Panc1 (cell line): ENCODE measurements around the gene USH1G. TPM values are rescaled to one million over a fixed set of nuclear protein-coding genes. Genes with fewer than 3 reads are reported as not detected.

Source experiments
- ATAC-seq: fragments of 200-7000 bp; cut with Tn5 transposase; 2 replicates; pipeline ENCODE4 v1.9.1; 2020; ENCODE audit warnings: mild to moderate bottlenecking, moderate library complexity
- BruUV-seq: library from RNA; stranded (reverse); fragments of 400-500 nt; replicated peaks from 2 replicates; lab custom pipeline; 2021; lab: Mats Ljungman, UMichigan
- CTCF ChIA-PET: fragments of 300-600 bp; sonication (Branson Sonifier 250); formaldehyde crosslinking; loops from one replicate; lab custom pipeline; 2022; ENCODE audit warnings: antibody characterized with exemption; lab: Charles Lee
- POLR2A ChIA-PET: fragments of 300-600 bp; sonication (Branson Sonifier 250); formaldehyde crosslinking; loops from one replicate; lab custom pipeline; 2022; ENCODE audit warnings: antibody characterized with exemption; lab: Charles Lee
- DNase-seq: peaks from one replicate; pipeline ENCODE4 v3.0.0-alpha.2; 2010; ENCODE audit warnings: low read depth, low spot score
- H3K27ac ChIP-seq: 2 replicates; pipeline ENCODE4 v1.5.1; 2011; ENCODE audit warnings: mild to moderate bottlenecking, low read length, inconsistent platforms
- H3K27me3 ChIP-seq: fragments of 200-500 bp; sonication (Bioruptor generic); 2 replicates; pipeline ENCODE4 v1.6.0; 2014; ENCODE audit warnings: low read length, inconsistent platforms; ENCODE audit not compliant: control insufficient read depth, insufficient read depth
- H3K36me3 ChIP-seq: fragments of 200-500 bp; sonication (Bioruptor generic); 2 replicates; pipeline ENCODE4 v1.5.1; 2014; ENCODE audit warnings: inconsistent platforms, mild to moderate bottlenecking, low read length, moderate library complexity; ENCODE audit not compliant: control insufficient read depth, insufficient read depth
- H3K4me1 ChIP-seq: 2 replicates; pipeline ENCODE4 v1.5.1; 2011; ENCODE audit warnings: inconsistent platforms, mild to moderate bottlenecking, low read length, moderate library complexity; ENCODE audit not compliant: control insufficient read depth, insufficient read depth
- H3K4me3 ChIP-seq, 2 experiments: 2 replicates each; pipeline ENCODE4 v1.5.1; 2011 to 2012; ENCODE audit warnings: low read depth in 2 of 2, low read length in 2 of 2, mild to moderate bottlenecking in 2 of 2, inconsistent platforms in 1 of 2, moderate library complexity in 1 of 2
- H3K9me3 ChIP-seq: fragments of 200-500 bp; sonication (Bioruptor generic); 2 replicates; pipeline ENCODE4 v1.5.1; 2014; ENCODE audit warnings: low read depth, mild to moderate bottlenecking, inconsistent platforms, low read length, moderate library complexity; ENCODE audit not compliant: control insufficient read depth, insufficient read depth
- CTCF ChIP-seq: fragments of 450-650 bp; IDR thresholded peaks from 2 replicates; pipeline ENCODE4 v1.5.1; 2017; ENCODE audit warnings: mild to moderate bottlenecking
- POLR2AphosphoS5 ChIP-seq: IDR thresholded peaks from 2 replicates; pipeline ENCODE4 v1.6.1; 2012; ENCODE audit warnings: mild to moderate bottlenecking, low read depth, low read length, moderate library complexity
- REST ChIP-seq, 2 experiments: IDR thresholded peaks; 2 replicates each; pipeline ENCODE4 v1.6.1; 2011 to 2012; ENCODE audit warnings: low read depth in 2 of 2, control low read depth in 1 of 2, low read length in 1 of 2, mild to moderate bottlenecking in 1 of 2, moderate library complexity in 1 of 2; ENCODE audit not compliant: insufficient read depth in 1 of 2
- SIN3A ChIP-seq: IDR thresholded peaks from 2 replicates; pipeline ENCODE4 v1.6.1; 2012; ENCODE audit warnings: low read depth, mild to moderate bottlenecking, low read length, moderate library complexity, borderline replicate concordance; ENCODE audit not compliant: insufficient read depth
- TCF7L2 ChIP-seq: IDR thresholded peaks from 2 replicates; pipeline ENCODE4 v1.6.1; 2011; ENCODE audit warnings: mild to moderate bottlenecking, low read depth, low read length, inconsistent platforms
- in situ Hi-C: cut with HindIII; loops from 2 replicates; pipeline ENCODE4 v1.10.0; 2016; ENCODE audit warnings: low sequenced_read_pairs, low pct_unique_long_range_greater_than_20kb
- intact Hi-C: fragments of 100-400 bp; cut with micrococcal nuclease; formaldehyde crosslinking; loops from one replicate; pipeline ENCODE4 v1.10.0; 2022; ENCODE audit not compliant: unreplicated experiment
- total RNA-seq: library from RNA; stranded (reverse); gene quantifications from one replicate; pipeline ENCODE4 v1.2.1, GENCODE V29; 2021; ENCODE audit not compliant: unreplicated experiment

USH1G gene
- total RNA-seq, 1 experiment from 2014 or later, result not detected

DNA sequence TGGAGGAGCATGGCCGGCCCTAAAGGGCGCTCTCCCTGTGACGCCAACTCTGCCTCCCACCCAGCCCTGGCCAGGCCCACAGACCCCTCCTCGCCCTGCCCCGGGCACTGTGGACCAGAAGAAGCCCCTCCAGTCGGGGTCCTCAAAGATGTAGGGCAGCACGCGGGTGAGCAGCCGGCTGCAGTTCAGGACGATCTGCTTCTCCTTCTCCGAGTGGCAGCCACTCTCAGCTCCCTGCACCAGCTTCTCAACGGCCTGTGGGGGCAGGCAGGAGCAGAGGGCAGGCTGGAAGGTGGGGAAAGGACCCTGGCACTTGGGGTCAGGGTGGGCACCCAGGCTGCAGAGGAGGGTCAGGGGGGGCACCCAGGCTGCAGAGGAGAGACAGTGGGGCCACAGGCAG, 40.6 kb upstream of the USH1G start:
- intact Hi-C loops (loop anchor here (5.0 kb wide), 1 partner anchor 44 kb away; no protein-coding TSS in a partner anchor), in situ Hi-C loops (no loop called here)
- no peaks in the 10 kb centered on the region for H3K9me3 ChIP-seq
- BruUV-seq, result no TSS peak
- H3K4me1 ChIP-seq, result peaks cover 3% of the 10 kb centered on the region; the same call in 1 of the 2 replicates
- no peak overlapping the region for H3K4me3 ChIP-seq
- no peak for DNase-seq
- no peak for ATAC-seq
- POLR2A ChIA-PET, result interaction anchor here (1.4 kb wide), 1 partner anchor 30 kb away, joined by 11 read pairs; no protein-coding TSS in a partner anchor
- H3K36me3 ChIP-seq, result no peaks in the 10 kb centered on the region
- no peak for TF ChIP-seq REST (IDR thresholded peaks at IDR 0.05; ENCODE audit: insufficient read depth in 1 of 2, low read depth in 2 of 2, low read length in 1 of 2)
- no peak for TF ChIP-seq POLR2AphosphoS5
- no peak for TF ChIP-seq TCF7L2
- no peak; the same call in 1 of the 2 replicates for TF ChIP-seq CTCF
- TF ChIP-seq SIN3A, result no peak
- H3K27me3 ChIP-seq, result no peaks in the 10 kb centered on the region
- no peak overlapping the region for H3K27ac ChIP-seq
- CTCF ChIA-PET, result interaction anchor here (0.5 to 1.6 kb wide), 11 partner anchors 9 to 238 kb away, joined by 3 to 16 read pairs (median 4); partner anchors contain the start of genes FDXR and HID1

DNA sequence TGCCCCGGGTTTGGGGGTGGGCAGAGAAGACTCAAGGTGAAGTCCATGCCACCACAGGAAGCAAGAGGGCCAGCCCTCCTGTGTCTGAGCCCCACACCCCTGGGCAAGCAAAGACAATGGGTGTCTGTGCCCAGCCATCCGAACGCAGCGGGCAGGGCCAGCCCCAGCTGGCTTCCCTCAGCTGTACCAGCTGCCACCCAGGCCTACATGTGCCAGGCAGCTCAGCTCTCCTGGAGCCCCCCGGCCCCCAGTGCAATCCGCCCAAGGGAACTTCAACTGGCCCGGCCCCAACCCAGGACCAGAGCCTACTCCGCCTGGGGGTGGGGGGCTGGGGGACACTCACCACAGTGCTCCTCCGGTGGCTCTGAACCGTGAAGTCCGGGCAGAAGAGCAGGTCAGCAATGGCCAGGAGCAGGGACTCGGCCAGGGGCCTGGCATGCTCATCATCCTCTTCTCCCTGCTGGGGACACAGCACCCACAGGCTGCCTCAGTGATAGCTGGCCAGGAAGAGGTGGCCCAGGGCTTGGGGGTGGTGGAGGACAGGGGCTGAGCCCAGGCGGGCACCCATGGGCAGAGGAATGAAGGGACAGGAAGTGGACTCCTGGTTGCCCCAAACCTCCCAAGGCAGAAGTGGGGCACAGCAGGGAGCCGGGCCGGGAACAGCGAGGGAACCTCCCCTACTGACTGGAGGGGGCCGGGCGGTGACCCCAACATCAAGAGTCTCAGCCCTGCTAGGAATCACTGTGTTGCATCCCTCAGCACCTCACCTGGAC, 39.8 kb upstream of the USH1G start:
- Histone ChIP-seq H3K9me3 (no peaks in the 10 kb centered on the region), H3K27me3 (no peaks in the 10 kb centered on the region), H3K27ac (no peak overlapping the region), H3K4me1 (peaks cover 3% of the 10 kb centered on the region; the same call in 1 of the 2 replicates), H3K36me3 (no peaks in the 10 kb centered on the region), H3K4me3 (no peak overlapping the region)
- ATAC-seq (no peak), DNase-seq (no peak)
- no TSS peak for BruUV-seq
- ChIA-PET CTCF (interaction anchor here (0.6 to 3.5 kb wide), 14 partner anchors 9 to 182 kb away, joined by 3 to 41 read pairs (median 8); partner anchors contain the start of genes ATP5PD, FDXR, KCTD2 and MRPL58), POLR2A (interaction anchor here (0.8 to 1.4 kb wide), 2 partner anchors 29 to 57 kb away, joined by 3 to 11 read pairs; no protein-coding TSS in a partner anchor)
- TF ChIP-seq POLR2AphosphoS5 (no peak), TCF7L2 (no peak), SIN3A (no peak), REST (IDR thresholded peaks at IDR 0.05; ENCODE audit: insufficient read depth in 1 of 2, low read depth in 2 of 2, low read length in 1 of 2) (no peak), CTCF (no peak)
- in situ Hi-C loops (no loop called here), intact Hi-C loops (loop anchor here (5.0 kb wide), 1 partner anchor 44 kb away; no protein-coding TSS in a partner anchor)
